Measurements from ENCODE around the gene KHNYN. TPM values are rescaled to one million over a fixed set of nuclear protein-coding genes. Genes with fewer than 3 reads are reported as not detected.

The KHNYN gene
- total RNA-seq, 4 donors from 2014 or later, result 65.7 to 129 (median 101) TPM

DNA sequence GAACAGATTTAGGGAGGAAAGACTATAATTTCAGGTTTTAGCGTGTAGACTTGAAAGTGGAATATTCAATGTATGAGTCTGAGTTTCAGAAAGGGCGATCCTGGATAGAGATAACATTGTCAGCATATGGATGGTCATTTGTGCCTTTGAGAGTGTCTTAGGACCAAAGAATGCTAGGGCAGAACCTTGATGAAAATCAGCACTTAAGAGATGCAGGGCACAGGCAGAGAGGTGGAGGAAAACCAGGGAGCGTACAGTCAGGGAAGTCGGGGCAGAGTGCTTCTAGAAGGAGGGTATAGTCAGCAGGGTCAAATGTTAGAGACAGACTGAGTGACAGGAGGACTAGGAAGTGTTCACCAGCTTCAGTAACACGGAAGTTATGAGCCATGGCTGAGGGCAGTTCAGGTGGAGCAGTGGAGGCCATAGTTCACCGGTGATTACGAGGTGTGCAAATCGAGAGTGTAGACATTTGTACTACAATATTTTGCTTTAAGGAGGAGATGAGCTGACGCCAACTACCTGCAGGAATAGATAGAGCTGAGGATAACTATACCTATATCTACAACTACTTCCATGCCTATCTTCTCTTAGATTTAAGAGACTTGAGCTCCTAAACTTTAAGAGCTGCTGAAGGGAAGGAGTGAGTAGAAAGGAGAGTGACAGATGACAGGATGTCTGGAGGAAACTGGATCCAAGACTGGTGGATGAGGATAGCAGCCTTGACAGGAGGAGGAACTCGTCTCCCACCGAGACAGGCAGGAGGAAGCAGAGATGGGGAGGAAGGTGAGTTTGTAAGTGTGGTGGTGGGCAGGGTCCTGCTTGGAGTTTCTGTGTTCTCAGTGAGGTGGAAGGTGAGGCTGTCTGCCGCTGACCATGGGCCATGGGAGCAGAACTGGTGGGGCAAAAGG is 6.8 kb upstream of the KHNYN start:
- 70 to 71% methylated on average over 8 to 12 of the region's 12 CpGs for WGBS, 2 donors (ENCODE audit: low coverage in 1 of 2)
- peaks cover 16 to 60% (median 44%) of the 10 kb centered on the region in 4 donors for H3K4me1 ChIP-seq
- no peaks in the 10 kb centered on the region for H3K27me3 ChIP-seq
- no peaks in the 10 kb centered on the region for H3K9me3 ChIP-seq
- peak in 2 of 3 donors; percentile 54 to 79 for TF ChIP-seq POLR2AphosphoS5 (IDR thresholded peaks at IDR 0.05)
- peak; percentile 51 for TF ChIP-seq POLR2A (IDR thresholded peaks at IDR 0.05)
- TF ChIP-seq, protein P1, sequence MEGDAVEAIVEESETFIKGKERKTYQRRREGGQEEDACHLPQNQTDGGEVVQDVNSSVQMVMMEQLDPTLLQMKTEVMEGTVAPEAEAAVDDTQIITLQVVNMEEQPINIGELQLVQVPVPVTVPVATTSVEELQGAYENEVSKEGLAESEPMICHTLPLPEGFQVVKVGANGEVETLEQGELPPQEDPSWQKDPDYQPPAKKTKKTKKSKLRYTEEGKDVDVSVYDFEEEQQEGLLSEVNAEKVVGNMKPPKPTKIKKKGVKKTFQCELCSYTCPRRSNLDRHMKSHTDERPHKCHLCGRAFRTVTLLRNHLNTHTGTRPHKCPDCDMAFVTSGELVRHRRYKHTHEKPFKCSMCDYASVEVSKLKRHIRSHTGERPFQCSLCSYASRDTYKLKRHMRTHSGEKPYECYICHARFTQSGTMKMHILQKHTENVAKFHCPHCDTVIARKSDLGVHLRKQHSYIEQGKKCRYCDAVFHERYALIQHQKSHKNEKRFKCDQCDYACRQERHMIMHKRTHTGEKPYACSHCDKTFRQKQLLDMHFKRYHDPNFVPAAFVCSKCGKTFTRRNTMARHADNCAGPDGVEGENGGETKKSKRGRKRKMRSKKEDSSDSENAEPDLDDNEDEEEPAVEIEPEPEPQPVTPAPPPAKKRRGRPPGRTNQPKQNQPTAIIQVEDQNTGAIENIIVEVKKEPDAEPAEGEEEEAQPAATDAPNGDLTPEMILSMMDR (IDR thresholded peaks at IDR 0.05), result no peak
- H3K4me3 ChIP-seq, result peak overlapping the region in 2 of 4 donors; percentile 0 to 34
- intact Hi-C loops (cut with DNase I; ENCODE audit: low total_unique reads) (no loop called here), in situ Hi-C loops (cut with MboI; ENCODE audit: low pct_ligation_motif_present in 1 of 4, low pct_unique_long_range_greater_than_20kb in 1 of 4, low sequenced_read_pairs in 3 of 4) (no loop called here)
- peak; percentile 73 for DNase-seq
- H3K36me3 ChIP-seq, result no peaks in the 10 kb centered on the region
- H3K27ac ChIP-seq, result peak overlapping the region; percentile 71 to 92 (median 79)

DNA sequence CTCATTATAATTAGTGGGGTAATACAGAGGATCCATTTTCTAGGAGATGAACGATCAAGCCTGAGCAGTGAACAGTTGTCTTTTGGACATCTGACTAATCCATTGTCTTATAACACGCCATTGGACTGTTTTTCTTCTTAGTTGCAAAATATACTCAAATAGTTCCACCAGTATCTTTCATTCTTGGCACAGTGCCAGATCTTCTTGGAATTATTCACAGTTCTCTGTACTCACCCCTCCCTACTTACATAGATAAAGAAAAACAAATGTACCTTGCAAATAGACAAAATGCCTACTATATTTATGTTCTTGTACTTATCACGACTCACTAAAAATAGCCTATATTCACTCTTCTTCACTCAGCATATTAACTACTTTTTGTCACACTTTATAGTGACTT is 4.0 kb upstream of the KHNYN start:
- H3K4me1 ChIP-seq, result peaks cover 22 to 68% (median 54%) of the 10 kb centered on the region in 4 donors
- no peaks in the 10 kb centered on the region for H3K9me3 ChIP-seq
- H3K27me3 ChIP-seq, result no peaks in the 10 kb centered on the region
- DNase-seq, result no peak
- no peak overlapping the region for H3K4me3 ChIP-seq
- in situ Hi-C loops (cut with MboI; ENCODE audit: low pct_ligation_motif_present in 1 of 4, low pct_unique_long_range_greater_than_20kb in 1 of 4, low sequenced_read_pairs in 3 of 4), result loop anchor here in 3 of 4 donors (25.0 kb wide), 2 partner anchors 88 to 188 kb away; partner anchors contain the start of genes GMPR2 (in 3 of the 3), NEDD8 (in 3 of the 3), TINF2 (in 3 of the 3) and ADCY4 (in 1 of the 3)
- peak overlapping the region; percentile 75 to 92 (median 83) for H3K27ac ChIP-seq
- intact Hi-C loops (cut with DNase I; ENCODE audit: low total_unique reads), result no loop called here
- no peaks in the 10 kb centered on the region for H3K36me3 ChIP-seq
- TF ChIP-seq POLR2A (IDR thresholded peaks at IDR 0.05) (no peak), EP300 (IDR thresholded peaks at IDR 0.05; ENCODE audit: low read depth) (no peak), POLR2AphosphoS5 (IDR thresholded peaks at IDR 0.05) (no peak)
- TF ChIP-seq, protein P1 (IDR thresholded peaks at IDR 0.05), result no peak
- WGBS, 2 donors (ENCODE audit: low coverage in 1 of 2), result 37 to 40% methylated on average over 3 of the region's 3 CpGs

DNA sequence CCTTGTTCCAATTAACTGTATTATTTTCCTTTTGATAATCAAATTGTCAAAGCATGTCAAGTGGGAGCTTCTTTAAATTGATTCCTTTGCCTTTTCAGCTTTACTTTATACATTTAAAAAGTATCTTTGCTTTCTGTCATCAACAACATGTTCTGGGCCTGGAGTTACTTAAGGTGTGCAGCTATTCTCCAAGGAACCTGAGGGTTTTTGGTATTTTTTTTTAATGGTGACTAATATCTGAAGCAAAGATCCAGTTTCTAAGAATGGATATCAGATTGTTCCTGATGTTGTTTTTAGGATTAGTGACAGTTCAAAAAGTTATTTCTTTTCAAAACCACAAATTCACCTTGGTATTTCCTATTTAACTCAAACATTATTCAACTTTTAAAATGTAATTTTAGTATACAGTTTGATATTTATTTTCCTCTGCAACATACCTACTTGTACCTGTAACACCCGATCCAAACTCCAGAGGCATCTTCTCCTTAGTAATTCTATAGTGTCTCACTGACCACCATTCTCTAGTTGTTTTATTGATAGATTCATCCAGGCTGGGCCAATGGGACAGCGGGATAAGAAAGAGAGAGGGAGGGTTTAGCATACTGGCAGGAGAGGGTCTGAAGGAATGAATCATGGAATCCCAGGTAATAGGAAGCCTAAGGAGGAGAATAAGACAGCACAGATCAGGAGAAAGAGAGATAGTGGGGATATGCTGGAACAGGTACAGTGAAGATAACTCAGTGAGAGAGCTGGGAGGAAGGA is 3.4 kb upstream of the KHNYN start:
- in situ Hi-C loops (cut with MboI; ENCODE audit: low pct_ligation_motif_present in 1 of 4, low pct_unique_long_range_greater_than_20kb in 1 of 4, low sequenced_read_pairs in 3 of 4) (loop anchor here in 3 of 4 donors (25.0 kb wide), 2 partner anchors 89 to 189 kb away; partner anchors contain the start of genes GMPR2 (in 3 of the 3), NEDD8 (in 3 of the 3), TINF2 (in 3 of the 3) and ADCY4 (in 1 of the 3)), intact Hi-C loops (cut with DNase I; ENCODE audit: low total_unique reads) (no loop called here)
- no peaks in the 10 kb centered on the region for H3K9me3 ChIP-seq
- H3K4me3 ChIP-seq, result no peak overlapping the region
- no peak for TF ChIP-seq EP300 (IDR thresholded peaks at IDR 0.05; ENCODE audit: low read depth)
- no peak for TF ChIP-seq POLR2AphosphoS5 (IDR thresholded peaks at IDR 0.05)
- TF ChIP-seq, protein P1 (IDR thresholded peaks at IDR 0.05), result no peak
- no peak for TF ChIP-seq POLR2A (IDR thresholded peaks at IDR 0.05)
- H3K4me1 ChIP-seq, result peaks cover 27 to 75% (median 60%) of the 10 kb centered on the region in 4 donors
- WGBS, 2 donors (ENCODE audit: low coverage in 1 of 2), result 43 to 57% methylated on average over 2 of the region's 2 CpGs
- H3K36me3 ChIP-seq, result no peaks in the 10 kb centered on the region
- DNase-seq, result no peak
- peak overlapping the region; percentile 75 to 92 (median 83) for H3K27ac ChIP-seq
- no peaks in the 10 kb centered on the region for H3K27me3 ChIP-seq
